Endothelial cell of umbilical vein (primary cell): ENCODE measurements around the gene CNEP1R1. TPM values are rescaled to one million over a fixed set of nuclear protein-coding genes. Genes with fewer than 3 reads are reported as not detected.

Source experiments
- BruUV-seq: library from RNA; stranded (reverse); fragments of 400-500 nt; replicated peaks from 2 replicates; lab custom pipeline; 2021; lab: Mats Ljungman, UMichigan
- CTCF ChIA-PET: fragments of 300-600, 350-600 bp; sonication (Branson Sonifier 250); formaldehyde crosslinking; loops from one replicate; lab custom pipeline; 2021; ENCODE audit warnings: antibody characterized with exemption, inconsistent platforms; lab: Charles Lee
- POLR2A ChIA-PET: fragments of 300-600, 350-600 bp; sonication (Branson Sonifier 250); formaldehyde crosslinking; loops from one replicate; lab custom pipeline; 2021; ENCODE audit warnings: antibody characterized with exemption, inconsistent platforms; lab: Charles Lee
- DNase-seq: peaks from one replicate; pipeline ENCODE4 v3.0.0-alpha.2; 2011; ENCODE audit warnings: low read depth, low spot score
- FAIRE-seq: peaks from 2 replicates; lab custom pipeline; 2011; peaks lifted over from hg19 to GRCh38; lab: Jason Lieb, UNC
- H2AFZ ChIP-seq: 2 replicates; pipeline ENCODE4 v1.6.0; 2012; ENCODE audit warnings: low read depth, low read length, control low read depth, inconsistent platforms
- H3K27ac ChIP-seq: 2 replicates; pipeline ENCODE4 v1.5.1; 2011; ENCODE audit warnings: low read depth, mild to moderate bottlenecking, control low read depth, low read length, moderate library complexity; ENCODE audit not compliant: insufficient read depth
- H3K27me3 ChIP-seq, 2 experiments: 2 replicates each; pipeline versions ENCODE4 v1.6.0 to v1.6.1; 2011; ENCODE audit warnings: low read length in 2 of 2, mixed read lengths in 1 of 2; ENCODE audit not compliant: control insufficient read depth in 2 of 2, insufficient read depth in 2 of 2
- H3K36me3 ChIP-seq, 2 experiments: 2 replicates in 1 of 2; 3 replicates in 1 of 2; pipeline ENCODE4 v1.5.1; 2011; ENCODE audit warnings: low read length in 2 of 2, mild to moderate bottlenecking in 1 of 2, moderate library complexity in 1 of 2; ENCODE audit not compliant: control insufficient read depth in 2 of 2, insufficient read depth in 2 of 2; ENCODE audit errors: extremely low read depth in 1 of 2
- H3K4me1 ChIP-seq: 3 replicates; pipeline ENCODE4 v1.5.1; 2011; ENCODE audit warnings: mild to moderate bottlenecking, low read length; ENCODE audit not compliant: control insufficient read depth, insufficient read depth; ENCODE audit errors: extremely low read depth
- H3K4me2 ChIP-seq: 2 replicates; pipeline ENCODE4 v1.6.1; 2011; ENCODE audit warnings: low read length, control low read depth, mixed read lengths; ENCODE audit not compliant: insufficient read depth
- H3K4me3 ChIP-seq, 3 experiments: fragments of 200-600 bp in 1 of 3; sonication (generic), shearing (Covaris generic) in 1 of 3; replicated peaks in 1 of 3; 2 replicates each; pipeline ENCODE4 v1.5.1; 2011 to 2016; ENCODE audit warnings: control low read depth in 3 of 3, low read length in 3 of 3, mild to moderate bottlenecking in 2 of 3, inconsistent platforms in 1 of 3, low read depth in 1 of 3, moderate library complexity in 1 of 3; ENCODE audit not compliant: insufficient read depth in 1 of 3
- H3K79me2 ChIP-seq: 2 replicates; pipeline ENCODE4 v1.6.0; 2012; ENCODE audit warnings: low read length, inconsistent platforms; ENCODE audit not compliant: control insufficient read depth, insufficient read depth
- H3K9ac ChIP-seq: replicated peaks from 2 replicates; pipeline ENCODE3; 2011; ENCODE audit warnings: low read length, control low read depth; ENCODE audit not compliant: insufficient read depth; ENCODE audit errors: extremely low read depth
- H3K9me1 ChIP-seq: replicated peaks from 3 replicates; pipeline ENCODE4 v1.6.0; 2011; ENCODE audit warnings: mild to moderate bottlenecking, low read length; ENCODE audit not compliant: control insufficient read depth, insufficient read depth; ENCODE audit errors: extremely low read depth
- H3K9me3 ChIP-seq: replicated peaks from 2 replicates; pipeline ENCODE4 v1.5.1; 2012; ENCODE audit warnings: low read length, inconsistent platforms; ENCODE audit not compliant: control insufficient read depth, insufficient read depth
- H4K20me1 ChIP-seq: replicated peaks from 2 replicates; pipeline ENCODE3; 2011; ENCODE audit warnings: mild to moderate bottlenecking, low read length; ENCODE audit not compliant: control insufficient read depth, insufficient read depth; ENCODE audit errors: extremely low read depth
- EZH2 ChIP-seq: IDR thresholded peaks from 2 replicates; pipeline ENCODE4 v1.6.1; 2012; ENCODE audit warnings: borderline replicate concordance, low read depth, mild to moderate bottlenecking, moderate library complexity, low read length, inconsistent platforms; ENCODE audit not compliant: severe bottlenecking
- FOS ChIP-seq: IDR thresholded peaks from 2 replicates; pipeline ENCODE4 v1.6.1; 2011; ENCODE audit warnings: mild to moderate bottlenecking, low read length, moderate library complexity, borderline replicate concordance; ENCODE audit not compliant: insufficient read depth
- GATA2 ChIP-seq: IDR thresholded peaks from 2 replicates; pipeline ENCODE4 v1.7.0; 2011; ENCODE audit warnings: low read depth, mild to moderate bottlenecking, moderate library complexity, mixed read lengths, low read length; ENCODE audit not compliant: insufficient read length, insufficient read depth
- JUN ChIP-seq: IDR thresholded peaks from 2 replicates; pipeline ENCODE4 v1.6.1; 2011; ENCODE audit warnings: borderline replicate concordance, low read depth; ENCODE audit not compliant: insufficient read length, insufficient read depth
- MYC ChIP-seq: IDR thresholded peaks from one replicate; pipeline ENCODE4 v1.6.1; 2011; ENCODE audit warnings: mild to moderate bottlenecking, low read depth, low read length
- POLR2A ChIP-seq: IDR thresholded peaks from 2 replicates; pipeline ENCODE4 v1.6.1; 2012; ENCODE audit warnings: low read depth, mild to moderate bottlenecking, control low read depth, low read length
- POLR2AphosphoS5 ChIP-seq: IDR thresholded peaks from 2 replicates; pipeline ENCODE4 v1.6.1; 2012; ENCODE audit warnings: low read depth, mild to moderate bottlenecking, control low read depth, low read length, moderate library complexity; ENCODE audit not compliant: insufficient read depth
- dilution Hi-C: fragments of 300-500 bp; cut with MboI; formaldehyde crosslinking; loops from one replicate; pipeline ENCODE4 v1.15.0; 2019; ENCODE audit warnings: low sequenced_read_pairs; ENCODE audit not compliant: extremely low pct_ligation_motif_present
- intact Hi-C: fragments of 100-400 bp; cut with micrococcal nuclease; formaldehyde crosslinking; loops from one replicate; pipeline ENCODE4 v1.10.0; 2022
- polyA plus RNA-seq, 4 experiments: library from polyadenylated mRNA; depleted of rRNA in 3 of 4; stranded (reverse) in 3 of 4; unstranded in 1 of 4; fragments of >200 nt; gene quantifications; 2 replicates each; pipeline versions ENCODE4 v1.2.1 to v1.2.3, GENCODE V29; 2011 to 2012; ENCODE audit warnings: missing spikeins in 1 of 4
- total RNA-seq: library from RNA; stranded (reverse); gene quantifications from 2 replicates; pipeline ENCODE4 v1.2.3, GENCODE V29; 2021
- TF ChIP-seq, protein P1 (sequence below), 2 donors: IDR thresholded peaks; 1 replicate in 1 of 2; 2 replicates in 1 of 2; pipeline ENCODE4 v1.5.1; 2011; ENCODE audit warnings: low read length in 2 of 2, mild to moderate bottlenecking in 2 of 2, moderate library complexity in 2 of 2, control low read depth in 1 of 2, inconsistent platforms in 1 of 2, low read depth in 1 of 2; ENCODE audit not compliant: insufficient read depth in 1 of 2; ENCODE audit errors: extremely low read depth in 1 of 2
- TF ChIP-seq, protein P2 (sequence below): IDR thresholded peaks from 2 replicates; pipeline ENCODE4 v1.6.1; 2011; ENCODE audit not compliant: insufficient read depth, insufficient read length

CNEP1R1 gene
- total and polyA plus RNA-seq, 2 donors (not counting 3 experiments of a cell fraction or from before 2014, with no cell fraction given): 15.3 to 23.2 TPM

DNA sequence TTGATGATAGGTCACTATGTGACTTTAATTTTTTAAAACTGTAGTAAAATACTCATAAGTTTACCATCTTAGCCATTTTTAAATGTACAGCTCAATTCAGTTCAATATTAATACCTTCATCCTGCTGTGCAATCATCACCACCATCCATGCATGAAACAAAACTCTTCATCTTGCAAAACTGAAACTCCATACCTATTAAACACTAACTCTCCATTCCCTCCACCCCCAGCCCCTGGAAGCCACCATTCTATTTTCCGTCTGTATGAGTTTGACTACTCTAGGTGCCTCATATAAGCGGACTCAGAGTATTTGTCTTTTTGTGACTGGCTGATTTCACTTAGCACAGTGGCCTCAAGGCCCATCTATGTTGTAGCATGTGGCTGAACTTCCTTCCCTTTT lies 9.4 kb upstream of the CNEP1R1 start:
- ChIA-PET POLR2A (no interaction called here), CTCF (interaction anchor here (1.1 to 1.6 kb wide), 3 partner anchors 10 to 58 kb away, joined by 3 to 4 read pairs (median 4); partner anchors contain the start of gene CNEP1R1)
- no peak overlapping the region for H3K27ac ChIP-seq
- no peaks in the 10 kb centered on the region for H4K20me1 ChIP-seq
- DNase-seq (no peak), FAIRE-seq (no peak)
- H3K9ac ChIP-seq: no peak overlapping the region
- no TSS peak for BruUV-seq
- no peak overlapping the region for H3K4me2 ChIP-seq
- no peaks in the 10 kb centered on the region for H3K36me3 ChIP-seq
- H3K4me3 ChIP-seq: no peak overlapping the region
- H3K27me3 ChIP-seq: peaks cover 0 to 3% of the 10 kb centered on the region in 2 experiments
- intact Hi-C loops: no loop called here
- dilution Hi-C loops: no loop called here
- no peaks in the 10 kb centered on the region for H3K79me2 ChIP-seq
- H2AFZ ChIP-seq: no peak overlapping the region
- no peak for TF ChIP-seq POLR2A
- TF ChIP-seq EZH2: no peak
- TF ChIP-seq MYC: no peak
- no peak for TF ChIP-seq FOS
- TF ChIP-seq, protein P1, sequence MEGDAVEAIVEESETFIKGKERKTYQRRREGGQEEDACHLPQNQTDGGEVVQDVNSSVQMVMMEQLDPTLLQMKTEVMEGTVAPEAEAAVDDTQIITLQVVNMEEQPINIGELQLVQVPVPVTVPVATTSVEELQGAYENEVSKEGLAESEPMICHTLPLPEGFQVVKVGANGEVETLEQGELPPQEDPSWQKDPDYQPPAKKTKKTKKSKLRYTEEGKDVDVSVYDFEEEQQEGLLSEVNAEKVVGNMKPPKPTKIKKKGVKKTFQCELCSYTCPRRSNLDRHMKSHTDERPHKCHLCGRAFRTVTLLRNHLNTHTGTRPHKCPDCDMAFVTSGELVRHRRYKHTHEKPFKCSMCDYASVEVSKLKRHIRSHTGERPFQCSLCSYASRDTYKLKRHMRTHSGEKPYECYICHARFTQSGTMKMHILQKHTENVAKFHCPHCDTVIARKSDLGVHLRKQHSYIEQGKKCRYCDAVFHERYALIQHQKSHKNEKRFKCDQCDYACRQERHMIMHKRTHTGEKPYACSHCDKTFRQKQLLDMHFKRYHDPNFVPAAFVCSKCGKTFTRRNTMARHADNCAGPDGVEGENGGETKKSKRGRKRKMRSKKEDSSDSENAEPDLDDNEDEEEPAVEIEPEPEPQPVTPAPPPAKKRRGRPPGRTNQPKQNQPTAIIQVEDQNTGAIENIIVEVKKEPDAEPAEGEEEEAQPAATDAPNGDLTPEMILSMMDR (IDR thresholded peaks at IDR 0.05; ENCODE audit: extremely low read depth in 1 of 2, insufficient read depth in 1 of 2, low read depth in 1 of 2, low read length in 2 of 2): no peak
- TF ChIP-seq GATA2: no peak
- TF ChIP-seq JUN: no peak
- TF ChIP-seq POLR2AphosphoS5: no peak
- TF ChIP-seq, protein P2, sequence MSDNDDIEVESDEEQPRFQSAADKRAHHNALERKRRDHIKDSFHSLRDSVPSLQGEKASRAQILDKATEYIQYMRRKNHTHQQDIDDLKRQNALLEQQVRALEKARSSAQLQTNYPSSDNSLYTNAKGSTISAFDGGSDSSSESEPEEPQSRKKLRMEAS: no peak
- H3K9me1 ChIP-seq: no peaks in the 10 kb centered on the region
- no peaks in the 10 kb centered on the region for H3K9me3 ChIP-seq
- no peaks in the 10 kb centered on the region for H3K4me1 ChIP-seq
